22Rv1 (cell line): ENCODE measurements around the gene DCLK2.

Source experiments
- CTCF ChIP-seq: fragments of 450-650 bp; IDR thresholded peaks from 2 replicates; pipeline ENCODE4 v1.5.1; 2017; ENCODE audit warnings: mild to moderate bottlenecking
- ZFX ChIP-seq: fragments of 450-650 bp; IDR thresholded peaks from 2 replicates; pipeline ENCODE4 v1.6.1; 2017; ENCODE audit warnings: antibody characterized with exemption, borderline replicate concordance

GRCh38 chr4:150098214-150098613, 20.0 kb downstream of the DCLK2 start:
- TF ChIP-seq CTCF (no peak), ZFX (no peak)
